Superior temporal gyrus (tissue), 1 donor: ENCODE results near the gene RAB29.
"Not testable (repeated sequence)": the region's sequence is repeated elsewhere in the genome, so short reads cannot be mapped to it uniquely, and the experiment has no call there.

ENCODE experiments used
- DNase-seq: peaks from one replicate; pipeline ENCODE4 v3.0.0-alpha.2; 2016; ENCODE audit errors: extremely low spot score

RAB29 gene

DNA sequence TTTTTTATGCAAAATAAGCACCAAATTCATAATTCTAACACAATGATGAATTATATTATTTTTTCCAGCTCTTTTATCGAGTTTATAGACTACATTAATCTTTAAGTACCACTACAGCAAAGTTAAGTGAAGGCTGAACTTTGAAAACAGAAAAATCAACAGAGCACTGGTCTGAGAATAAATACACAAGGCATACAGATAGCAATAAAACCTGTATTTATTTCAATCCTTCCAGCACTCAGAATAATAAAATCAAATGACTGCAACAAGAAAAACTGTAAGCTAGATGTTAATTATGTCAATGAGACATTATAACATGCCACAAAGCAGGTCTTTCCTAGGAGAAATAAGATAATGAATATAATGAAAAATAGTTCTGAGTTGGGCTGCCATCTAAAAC is 49.8 kb downstream of the RAB29 start:
- no peak for DNase-seq

DNA sequence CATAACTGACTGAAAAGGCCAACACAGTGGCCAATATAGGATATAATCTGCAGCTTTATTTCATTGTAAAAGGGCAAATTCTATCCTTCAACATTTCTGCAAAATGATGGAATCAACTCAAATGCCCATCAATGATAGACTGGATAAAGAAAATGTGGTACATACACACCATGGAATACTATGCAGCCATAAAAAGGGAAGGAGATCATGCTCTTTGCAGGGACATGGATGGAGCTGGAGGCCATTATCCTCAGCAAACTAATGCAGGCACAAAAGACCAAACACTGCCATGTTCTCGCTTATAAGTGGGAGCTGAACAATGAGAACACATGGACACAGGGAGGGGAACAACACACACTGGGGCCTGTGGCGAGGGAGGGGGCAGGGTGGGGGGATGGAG is 54.5 kb downstream of the RAB29 start:
- not testable (repeated sequence) for DNase-seq

DNA sequence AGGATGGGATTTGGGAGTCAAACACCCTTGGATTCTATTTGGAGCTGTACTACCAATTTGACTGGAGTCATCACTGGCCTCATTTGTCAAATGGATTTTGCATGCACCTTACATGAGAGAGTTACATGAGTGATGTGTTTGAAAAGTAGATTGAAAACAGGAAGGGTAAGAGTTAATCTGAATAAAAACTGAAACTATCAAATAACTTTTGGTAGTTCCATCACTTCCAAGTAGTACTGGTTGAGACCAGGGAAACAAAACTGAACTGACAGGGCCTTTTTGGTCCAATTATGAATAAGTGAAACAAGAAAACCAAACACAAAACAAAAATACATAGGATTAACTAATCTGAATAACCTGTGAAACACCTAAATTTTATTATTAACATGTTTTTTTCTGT is 55.5 kb downstream of the RAB29 start:
- no peak for DNase-seq

DNA sequence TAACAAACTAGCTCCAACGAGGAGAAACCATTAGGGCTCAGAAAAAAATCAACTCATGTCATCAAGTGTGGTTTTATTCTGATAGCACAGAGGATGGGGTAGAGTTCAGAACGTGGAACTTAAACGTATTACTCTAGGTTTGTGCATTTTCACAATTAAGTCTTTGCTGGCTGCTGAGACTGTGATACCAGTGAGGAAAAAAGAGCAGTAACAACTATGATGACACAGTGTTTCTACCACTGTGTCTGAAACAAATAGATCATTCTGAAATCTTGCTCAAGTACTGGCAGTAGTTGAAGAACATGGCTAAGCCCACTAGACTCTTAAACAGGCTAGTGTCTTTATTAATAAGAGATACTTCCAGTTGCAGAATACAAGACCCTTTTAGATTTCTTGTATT is 56.3 kb downstream of the RAB29 start:
- no peak for DNase-seq
